ENCODE data around the gene ANXA7. TPM values are rescaled to one million over a fixed set of nuclear protein-coding genes. Genes with fewer than 3 reads are reported as not detected.

ANXA7 gene
- total RNA-seq, 1 experiment from 2014 or later: 67.8 TPM

- TF ChIP-seq FOXK1 (CRISPR knock-in tag; IDR thresholded peaks at IDR 0.05) (no peak), ZNF532 (CRISPR knock-in tag; IDR thresholded peaks at IDR 0.05; ENCODE audit: borderline replicate concordance) (no peak), KAT7 (CRISPR knock-in tag; IDR thresholded peaks at IDR 0.05; ENCODE audit: borderline replicate concordance) (no peak), CDX4 (CRISPR knock-in tag; IDR thresholded peaks at IDR 0.05; ENCODE audit: borderline replicate concordance) (no peak), NR1H2 (CRISPR knock-in tag; IDR thresholded peaks at IDR 0.05) (no peak), TEAD1 (CRISPR knock-in tag; IDR thresholded peaks at IDR 0.05) (no peak), E2F4 (CRISPR knock-in tag; IDR thresholded peaks at IDR 0.05; ENCODE audit: borderline replicate concordance, low read depth) (no peak), ZBTB43 (CRISPR knock-in tag; IDR thresholded peaks at IDR 0.05) (no peak)
- TF ChIP-seq, protein P1, sequence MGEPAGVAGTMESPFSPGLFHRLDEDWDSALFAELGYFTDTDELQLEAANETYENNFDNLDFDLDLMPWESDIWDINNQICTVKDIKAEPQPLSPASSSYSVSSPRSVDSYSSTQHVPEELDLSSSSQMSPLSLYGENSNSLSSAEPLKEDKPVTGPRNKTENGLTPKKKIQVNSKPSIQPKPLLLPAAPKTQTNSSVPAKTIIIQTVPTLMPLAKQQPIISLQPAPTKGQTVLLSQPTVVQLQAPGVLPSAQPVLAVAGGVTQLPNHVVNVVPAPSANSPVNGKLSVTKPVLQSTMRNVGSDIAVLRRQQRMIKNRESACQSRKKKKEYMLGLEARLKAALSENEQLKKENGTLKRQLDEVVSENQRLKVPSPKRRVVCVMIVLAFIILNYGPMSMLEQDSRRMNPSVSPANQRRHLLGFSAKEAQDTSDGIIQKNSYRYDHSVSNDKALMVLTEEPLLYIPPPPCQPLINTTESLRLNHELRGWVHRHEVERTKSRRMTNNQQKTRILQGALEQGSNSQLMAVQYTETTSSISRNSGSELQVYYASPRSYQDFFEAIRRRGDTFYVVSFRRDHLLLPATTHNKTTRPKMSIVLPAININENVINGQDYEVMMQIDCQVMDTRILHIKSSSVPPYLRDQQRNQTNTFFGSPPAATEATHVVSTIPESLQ (CRISPR knock-in tag; IDR thresholded peaks at IDR 0.05): no peak
- TF ChIP-seq, protein P2, sequence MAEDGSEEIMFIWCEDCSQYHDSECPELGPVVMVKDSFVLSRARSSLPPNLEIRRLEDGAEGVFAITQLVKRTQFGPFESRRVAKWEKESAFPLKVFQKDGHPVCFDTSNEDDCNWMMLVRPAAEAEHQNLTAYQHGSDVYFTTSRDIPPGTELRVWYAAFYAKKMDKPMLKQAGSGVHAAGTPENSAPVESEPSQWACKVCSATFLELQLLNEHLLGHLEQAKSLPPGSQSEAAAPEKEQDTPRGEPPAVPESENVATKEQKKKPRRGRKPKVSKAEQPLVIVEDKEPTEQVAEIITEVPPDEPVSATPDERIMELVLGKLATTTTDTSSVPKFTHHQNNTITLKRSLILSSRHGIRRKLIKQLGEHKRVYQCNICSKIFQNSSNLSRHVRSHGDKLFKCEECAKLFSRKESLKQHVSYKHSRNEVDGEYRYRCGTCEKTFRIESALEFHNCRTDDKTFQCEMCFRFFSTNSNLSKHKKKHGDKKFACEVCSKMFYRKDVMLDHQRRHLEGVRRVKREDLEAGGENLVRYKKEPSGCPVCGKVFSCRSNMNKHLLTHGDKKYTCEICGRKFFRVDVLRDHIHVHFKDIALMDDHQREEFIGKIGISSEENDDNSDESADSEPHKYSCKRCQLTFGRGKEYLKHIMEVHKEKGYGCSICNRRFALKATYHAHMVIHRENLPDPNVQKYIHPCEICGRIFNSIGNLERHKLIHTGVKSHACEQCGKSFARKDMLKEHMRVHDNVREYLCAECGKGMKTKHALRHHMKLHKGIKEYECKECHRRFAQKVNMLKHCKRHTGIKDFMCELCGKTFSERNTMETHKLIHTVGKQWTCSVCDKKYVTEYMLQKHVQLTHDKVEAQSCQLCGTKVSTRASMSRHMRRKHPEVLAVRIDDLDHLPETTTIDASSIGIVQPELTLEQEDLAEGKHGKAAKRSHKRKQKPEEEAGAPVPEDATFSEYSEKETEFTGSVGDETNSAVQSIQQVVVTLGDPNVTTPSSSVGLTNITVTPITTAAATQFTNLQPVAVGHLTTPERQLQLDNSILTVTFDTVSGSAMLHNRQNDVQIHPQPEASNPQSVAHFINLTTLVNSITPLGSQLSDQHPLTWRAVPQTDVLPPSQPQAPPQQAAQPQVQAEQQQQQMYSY (CRISPR knock-in tag; IDR thresholded peaks at IDR 0.05): no peak
- Mint-ChIP-seq H3K9me3 (no peaks in the 10 kb centered on the region), H3K36me3 (0 out of 2 replicates have a peak, but pooled peaks cover 3% of the 10 kb centered on the region), H3K4me3 (no peak overlapping the region), H3K27ac (peak overlapping the region; percentile 83), H3K4me1 (peaks cover 17% of the 10 kb centered on the region), H3K27me3 (ENCODE audit: low read depth) (no peaks in the 10 kb centered on the region)
- DNase-seq (ENCODE audit: low spot score): no peak
- ATAC-seq: no peak
- POLR2A ChIA-PET: no interaction called here
- CTCF ChIA-PET: interaction anchor here (2.1 kb wide), 1 partner anchor 9 kb away, joined by 11 read pairs; no protein-coding TSS in a partner anchor
These were observed 7.0 kb downstream of the ANXA7 start for GRCh38 chr10:73406846-73407245.

DNA sequence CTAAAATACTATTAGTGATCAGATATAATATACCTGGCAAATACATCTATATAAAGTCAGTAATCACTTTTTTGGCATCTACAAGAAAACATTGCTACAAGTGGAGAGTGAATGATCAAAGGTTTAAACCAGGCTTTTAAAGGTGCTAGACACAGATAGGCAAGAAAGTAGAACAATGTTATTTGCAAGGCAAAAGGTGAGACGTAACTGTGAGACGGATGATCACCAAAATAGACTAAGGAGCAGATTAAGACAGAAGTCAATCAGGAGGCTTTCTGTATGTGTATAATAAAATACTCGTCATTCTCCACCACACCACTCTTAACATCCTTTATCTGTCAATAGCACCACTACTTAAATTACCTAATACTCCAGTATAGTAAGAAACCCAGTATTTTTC is 8.3 kb downstream of the ANXA7 start:
- Mint-ChIP-seq H3K27ac (no peak overlapping the region; the same call in 1 of the 2 replicates), H3K4me1 (peaks cover 17% of the 10 kb centered on the region), H3K9me3 (no peaks in the 10 kb centered on the region; the same call in 1 of the 2 replicates), H3K27me3 (ENCODE audit: low read depth) (no peaks in the 10 kb centered on the region), H3K4me3 (no peak overlapping the region), H3K36me3 (0 out of 2 replicates have a peak, but pooled peaks cover 3% of the 10 kb centered on the region)
- POLR2A ChIA-PET: no interaction called here
- DNase-seq (ENCODE audit: low spot score) (no peak), ATAC-seq (no peak)
- CTCF ChIA-PET: interaction anchor here (2.1 kb wide), 1 partner anchor 8 kb away, joined by 11 read pairs; no protein-coding TSS in a partner anchor
- no peak for TF ChIP-seq AFF4 (CRISPR knock-in tag; IDR thresholded peaks at IDR 0.05; ENCODE audit: borderline replicate concordance)
- no peak for TF ChIP-seq ETV6 (CRISPR knock-in tag; IDR thresholded peaks at IDR 0.05)
- no peak for TF ChIP-seq ZBTB43 (CRISPR knock-in tag; IDR thresholded peaks at IDR 0.05)

Data from WTC11 (cell line).